Measurements from ENCODE around the gene XKR7. TPM values are rescaled to one million over a fixed set of nuclear protein-coding genes. Genes with fewer than 3 reads are reported as not detected.

The XKR7 gene
- total and polyA plus RNA-seq, 10 of the 15 experiments (the other 5 are each of a cell fraction or from before 2014, with no cell fraction given) = not detected

DNA sequence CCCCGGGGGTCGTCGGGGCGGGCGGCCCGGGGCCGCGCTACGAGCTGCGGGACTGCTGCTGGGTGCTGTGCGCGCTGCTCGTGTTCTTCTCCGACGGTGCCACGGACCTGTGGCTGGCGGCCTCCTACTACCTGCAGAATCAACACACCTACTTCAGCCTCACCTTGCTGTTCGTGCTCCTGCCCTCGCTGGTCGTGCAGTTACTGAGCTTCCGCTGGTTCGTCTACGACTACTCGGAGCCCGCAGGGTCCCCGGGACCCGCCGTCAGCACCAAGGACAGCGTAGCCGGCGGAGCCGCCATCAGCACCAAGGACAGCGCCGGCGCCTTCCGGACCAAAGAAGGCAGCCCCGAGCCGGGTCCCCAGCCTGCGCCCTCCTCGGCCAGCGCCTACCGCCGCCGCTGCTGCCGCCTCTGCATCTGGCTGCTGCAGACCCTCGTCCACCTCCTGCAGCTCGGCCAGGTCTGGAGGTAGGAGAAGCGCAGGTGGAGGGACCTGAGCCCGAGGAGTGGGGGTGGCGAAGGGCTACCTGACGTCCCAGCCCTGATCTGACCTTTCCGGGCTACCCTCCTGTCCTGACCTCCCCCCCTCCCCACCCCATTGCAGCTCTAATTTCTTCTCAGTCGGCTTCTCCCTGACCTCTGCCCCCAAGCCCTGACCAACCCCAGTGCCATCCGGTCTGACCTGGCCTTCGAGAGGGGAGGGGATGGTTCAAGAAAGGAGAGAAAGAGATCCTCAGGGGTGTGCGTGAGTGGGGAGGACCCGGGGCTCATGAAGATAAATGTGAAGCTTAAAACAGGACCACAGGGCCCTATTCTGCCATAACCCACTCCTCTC, 558 bp downstream of the XKR7 start (continued):
- TF ChIP-seq ZNF687 (IDR thresholded peaks at IDR 0.05) (no peak), RELB (IDR thresholded peaks at IDR 0.05; ENCODE audit: low read depth) (no peak), BCL11A (IDR thresholded peaks at IDR 0.05; ENCODE audit: low read depth, low read length) (0 out of 2 replicates have a peak, but pooled peaks have one; percentile 17), JUNB (IDR thresholded peaks at IDR 0.05) (no peak), POLR2AphosphoS2 (IDR thresholded peaks at IDR 0.05; ENCODE audit: low read depth, low read length) (no peak), SMC3 (IDR thresholded peaks at IDR 0.05; ENCODE audit: borderline replicate concordance, low read length) (no peak), RAD51 (IDR thresholded peaks at IDR 0.05) (no peak), HCFC1 (IDR thresholded peaks at IDR 0.05; ENCODE audit: low read length) (no peak; the same call in 1 of the 2 replicates), BHLHE40 (IDR thresholded peaks at IDR 0.05; ENCODE audit: borderline replicate concordance in 1 of 2, low read depth in 2 of 2, low read length in 1 of 2) (no peak; a peak in 1 of 4 replicates), ZSCAN29 (IDR thresholded peaks at IDR 0.05) (no peak), IRF3 (IDR thresholded peaks at IDR 0.05) (no peak), MEF2B (IDR thresholded peaks at IDR 0.05; ENCODE audit: partially characterized antibody, poor library complexity, severe bottlenecking) (no peak), CBX5 (IDR thresholded peaks at IDR 0.05; ENCODE audit: low read depth) (no peak)
- TF ChIP-seq, protein P1, sequence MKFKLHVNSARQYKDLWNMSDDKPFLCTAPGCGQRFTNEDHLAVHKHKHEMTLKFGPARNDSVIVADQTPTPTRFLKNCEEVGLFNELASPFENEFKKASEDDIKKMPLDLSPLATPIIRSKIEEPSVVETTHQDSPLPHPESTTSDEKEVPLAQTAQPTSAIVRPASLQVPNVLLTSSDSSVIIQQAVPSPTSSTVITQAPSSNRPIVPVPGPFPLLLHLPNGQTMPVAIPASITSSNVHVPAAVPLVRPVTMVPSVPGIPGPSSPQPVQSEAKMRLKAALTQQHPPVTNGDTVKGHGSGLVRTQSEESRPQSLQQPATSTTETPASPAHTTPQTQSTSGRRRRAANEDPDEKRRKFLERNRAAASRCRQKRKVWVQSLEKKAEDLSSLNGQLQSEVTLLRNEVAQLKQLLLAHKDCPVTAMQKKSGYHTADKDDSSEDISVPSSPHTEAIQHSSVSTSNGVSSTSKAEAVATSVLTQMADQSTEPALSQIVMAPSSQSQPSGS (IDR thresholded peaks at IDR 0.05; ENCODE audit: low read length) = no peak
- TF ChIP-seq, protein P2, sequence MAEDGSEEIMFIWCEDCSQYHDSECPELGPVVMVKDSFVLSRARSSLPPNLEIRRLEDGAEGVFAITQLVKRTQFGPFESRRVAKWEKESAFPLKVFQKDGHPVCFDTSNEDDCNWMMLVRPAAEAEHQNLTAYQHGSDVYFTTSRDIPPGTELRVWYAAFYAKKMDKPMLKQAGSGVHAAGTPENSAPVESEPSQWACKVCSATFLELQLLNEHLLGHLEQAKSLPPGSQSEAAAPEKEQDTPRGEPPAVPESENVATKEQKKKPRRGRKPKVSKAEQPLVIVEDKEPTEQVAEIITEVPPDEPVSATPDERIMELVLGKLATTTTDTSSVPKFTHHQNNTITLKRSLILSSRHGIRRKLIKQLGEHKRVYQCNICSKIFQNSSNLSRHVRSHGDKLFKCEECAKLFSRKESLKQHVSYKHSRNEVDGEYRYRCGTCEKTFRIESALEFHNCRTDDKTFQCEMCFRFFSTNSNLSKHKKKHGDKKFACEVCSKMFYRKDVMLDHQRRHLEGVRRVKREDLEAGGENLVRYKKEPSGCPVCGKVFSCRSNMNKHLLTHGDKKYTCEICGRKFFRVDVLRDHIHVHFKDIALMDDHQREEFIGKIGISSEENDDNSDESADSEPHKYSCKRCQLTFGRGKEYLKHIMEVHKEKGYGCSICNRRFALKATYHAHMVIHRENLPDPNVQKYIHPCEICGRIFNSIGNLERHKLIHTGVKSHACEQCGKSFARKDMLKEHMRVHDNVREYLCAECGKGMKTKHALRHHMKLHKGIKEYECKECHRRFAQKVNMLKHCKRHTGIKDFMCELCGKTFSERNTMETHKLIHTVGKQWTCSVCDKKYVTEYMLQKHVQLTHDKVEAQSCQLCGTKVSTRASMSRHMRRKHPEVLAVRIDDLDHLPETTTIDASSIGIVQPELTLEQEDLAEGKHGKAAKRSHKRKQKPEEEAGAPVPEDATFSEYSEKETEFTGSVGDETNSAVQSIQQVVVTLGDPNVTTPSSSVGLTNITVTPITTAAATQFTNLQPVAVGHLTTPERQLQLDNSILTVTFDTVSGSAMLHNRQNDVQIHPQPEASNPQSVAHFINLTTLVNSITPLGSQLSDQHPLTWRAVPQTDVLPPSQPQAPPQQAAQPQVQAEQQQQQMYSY (CRISPR knock-in tag; IDR thresholded peaks at IDR 0.05) = no peak

Measured in GM12878 (cell line).